ENCODE data around the gene CARMIL1. TPM values are rescaled to one million over a fixed set of nuclear protein-coding genes. Genes with fewer than 3 reads are reported as not detected.
A peak's percentile ranks its signal among the peaks of the same experiment; 100 is the strongest.

CARMIL1 gene
- total RNA-seq: 7.2 and 10.6 TPM in 2 replicates

- DNase-seq: peak; percentile 56
Observed at GRCh38 chr6:25278914-25279747, at the start of gene CARMIL1. TSS of gene CARMIL1 (plus strand) at chr6:25279374. CDS start at chr6:25279796, 422 bp downstream.

- DNase-seq: no peak
Observed at GRCh38 chr6:25229671-25230321, 49.4 kb upstream of the CARMIL1 start.

GRCh38 chr6:25232479-25232878, 46.7 kb upstream of the CARMIL1 start:
- no peak for DNase-seq

- DNase-seq: no peak
Observed at GRCh38 chr6:25233226-25233625, 45.9 kb upstream of the CARMIL1 start.

GRCh38 chr6:25237579-25237978, 41.6 kb upstream of the CARMIL1 start:
- no peak for DNase-seq

- no peak for DNase-seq
Observed at GRCh38 chr6:25239059-25239458, 40.1 kb upstream of the CARMIL1 start.

GRCh38 chr6:25239498-25239897, 39.7 kb upstream of the CARMIL1 start:
- no peak for DNase-seq

GRCh38 chr6:25242567-25242966, 36.6 kb upstream of the CARMIL1 start:
- no peak for DNase-seq

GRCh38 chr6:25244865-25245264, 34.3 kb upstream of the CARMIL1 start:
- DNase-seq: no peak

- DNase-seq: no peak
Observed at GRCh38 chr6:25248123-25248522, 31.1 kb upstream of the CARMIL1 start.

- no peak for DNase-seq
Observed at GRCh38 chr6:25249133-25249532, 30.0 kb upstream of the CARMIL1 start.

GRCh38 chr6:25250878-25251277, 28.3 kb upstream of the CARMIL1 start:
- DNase-seq: no peak

GRCh38 chr6:25251426-25251825, 27.7 kb upstream of the CARMIL1 start:
- no peak for DNase-seq

- no peak for DNase-seq
Observed at GRCh38 chr6:25253351-25253750, 25.8 kb upstream of the CARMIL1 start.

- DNase-seq: no peak
Observed at GRCh38 chr6:25254671-25255070, 24.5 kb upstream of the CARMIL1 start.

GRCh38 chr6:25257686-25258348, 21.4 kb upstream of the CARMIL1 start:
- no peak for DNase-seq

GRCh38 chr6:25259756-25260155, 19.4 kb upstream of the CARMIL1 start:
- DNase-seq: no peak

- DNase-seq: no peak
Observed at GRCh38 chr6:25263657-25264056, 15.5 kb upstream of the CARMIL1 start.

GRCh38 chr6:25266456-25267100, 12.6 kb upstream of the CARMIL1 start:
- DNase-seq: no peak

GRCh38 chr6:25267662-25268061, 11.5 kb upstream of the CARMIL1 start:
- no peak for DNase-seq

- no peak for DNase-seq
Observed at GRCh38 chr6:25270559-25270958, 8.6 kb upstream of the CARMIL1 start.

- DNase-seq: no peak
Observed at GRCh38 chr6:25275436-25275835, 3.7 kb upstream of the CARMIL1 start.

GRCh38 chr6:25277386-25277785, 1.8 kb upstream of the CARMIL1 start:
- DNase-seq: no peak

Data from dermis blood vessel endothelial cell (primary cell).